Activated naive CD4-positive, alpha-beta T cell treated with anti-CD3 and anti-CD28 coated beads, Interleukin-2, amount 10 ng/mL, durations not matched to agents 7 days and 5 days (primary cell): ENCODE results near the gene GUF1.
"Not testable (repeated sequence)": the region's sequence is repeated elsewhere in the genome, so short reads cannot be mapped to it uniquely, and the experiment has no call there.

Experiments
- CTCF ChIA-PET: fragments of 350-600 bp; sonication (Branson Sonifier 250); formaldehyde crosslinking; loops from one replicate; lab custom pipeline; 2021; ENCODE audit warnings: antibody characterized with exemption; lab: Charles Lee
- DNase-seq: peaks from one replicate; pipeline ENCODE4 v3.0.0-alpha.2; 2020
- H3K27ac Mint-ChIP-seq: one replicate; pipeline ENCODE4 v1.8.0; 2021; ENCODE audit warnings: mild to moderate bottlenecking, moderate library complexity, mixed read lengths
- H3K27me3 Mint-ChIP-seq: one replicate; pipeline ENCODE4 v1.8.0; 2021; ENCODE audit warnings: mild to moderate bottlenecking, mixed read lengths
- H3K36me3 Mint-ChIP-seq: one replicate; pipeline ENCODE4 v1.8.0; 2021; ENCODE audit warnings: mixed read lengths
- H3K4me1 Mint-ChIP-seq: one replicate; pipeline ENCODE4 v1.8.0; 2021; ENCODE audit warnings: mixed read lengths
- H3K4me3 Mint-ChIP-seq: one replicate; pipeline ENCODE4 v1.8.0; 2021; ENCODE audit warnings: mild to moderate bottlenecking, moderate library complexity, mixed read lengths
- H3K9me3 Mint-ChIP-seq: one replicate; pipeline ENCODE4 v1.8.0; 2021; ENCODE audit warnings: mixed read lengths

Gene GUF1

DNA sequence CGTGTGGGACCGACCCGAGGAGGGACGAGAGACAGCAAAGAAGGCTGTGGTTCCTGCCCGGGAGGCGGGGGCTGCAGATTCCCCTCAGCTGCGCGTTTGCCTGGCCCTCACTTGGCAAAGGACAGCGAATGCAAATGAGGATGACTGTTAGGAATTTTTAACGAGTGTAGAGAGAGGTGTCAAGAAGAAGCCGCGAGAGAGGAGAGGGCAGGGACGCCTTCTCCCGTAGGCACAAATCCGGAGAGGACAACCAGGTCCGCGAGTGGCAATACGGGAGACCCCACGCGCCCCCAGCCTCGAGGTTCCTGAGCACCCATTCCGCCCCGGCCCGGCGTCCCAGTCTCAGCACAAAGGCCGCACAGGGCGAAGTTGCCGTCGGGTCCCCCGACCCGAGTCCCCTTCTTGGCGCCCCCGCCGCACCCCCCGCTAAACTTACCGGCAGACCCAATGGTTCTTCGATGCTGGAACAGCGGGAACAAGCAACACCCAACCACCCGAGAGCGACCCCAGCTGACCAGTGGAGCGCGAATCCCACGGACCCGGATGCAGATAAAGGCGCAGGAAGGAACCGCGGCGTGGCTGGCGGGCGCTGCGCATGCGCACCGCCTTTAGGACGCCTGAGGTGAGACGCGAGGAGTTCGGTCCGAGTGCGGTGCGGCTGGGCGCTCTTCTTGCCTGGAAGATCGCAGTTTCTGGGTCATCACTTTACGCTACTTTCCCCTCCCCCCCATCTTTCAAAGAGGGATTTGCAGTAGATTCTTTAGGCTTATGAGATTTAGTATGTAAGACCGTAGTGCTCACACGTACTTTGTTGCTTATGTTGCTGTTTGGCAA is 48.0 kb downstream of the GUF1 start, which contains the start of gene GNPDA2:
GNPDA2 (minus strand) TSS at position 519 of the 834 bp plus-strand sequence. CDS start 4,349 bp downstream, outside the sequence.
- Mint-ChIP-seq H3K27me3 (peaks cover 4% of the 10 kb centered on the region), H3K4me1 (peaks cover 35% of the 10 kb centered on the region), H3K36me3 (no peaks in the 10 kb centered on the region), H3K27ac (peak within 1 kb of the TSS; percentile 81), H3K4me3 (peak within 1 kb of the TSS; percentile 78), H3K9me3 (no peaks in the 10 kb centered on the region)
- CTCF ChIA-PET: interaction anchor here (0.8 kb wide), 1 partner anchor 48 kb away, joined by 3 read pairs; the partner anchor contains the start of gene GUF1
- DNase-seq: peak; percentile 90

DNA sequence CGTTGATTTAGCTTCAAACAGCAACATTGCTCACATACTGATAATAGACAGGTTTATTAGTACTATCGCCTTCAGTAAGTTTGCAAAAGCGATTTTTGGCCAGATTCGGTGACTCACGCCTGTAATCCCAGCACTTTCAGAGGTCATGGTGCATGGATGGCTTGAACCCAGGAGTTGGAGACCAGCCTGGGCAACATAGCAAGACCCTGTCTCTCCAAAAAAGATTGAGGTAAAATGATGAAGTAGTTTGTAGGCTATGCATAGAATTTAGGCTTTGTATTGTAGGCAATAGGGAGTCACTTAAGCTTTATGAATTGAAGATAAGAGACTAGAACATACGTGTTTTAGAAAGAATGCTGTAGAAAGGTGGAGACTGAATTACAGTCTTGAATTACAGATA is 49.3 kb downstream of the GUF1 start:
- Mint-ChIP-seq H3K27me3 (peaks cover 7% of the 10 kb centered on the region), H3K27ac (no peak overlapping the region), H3K9me3 (no peaks in the 10 kb centered on the region)

DNA sequence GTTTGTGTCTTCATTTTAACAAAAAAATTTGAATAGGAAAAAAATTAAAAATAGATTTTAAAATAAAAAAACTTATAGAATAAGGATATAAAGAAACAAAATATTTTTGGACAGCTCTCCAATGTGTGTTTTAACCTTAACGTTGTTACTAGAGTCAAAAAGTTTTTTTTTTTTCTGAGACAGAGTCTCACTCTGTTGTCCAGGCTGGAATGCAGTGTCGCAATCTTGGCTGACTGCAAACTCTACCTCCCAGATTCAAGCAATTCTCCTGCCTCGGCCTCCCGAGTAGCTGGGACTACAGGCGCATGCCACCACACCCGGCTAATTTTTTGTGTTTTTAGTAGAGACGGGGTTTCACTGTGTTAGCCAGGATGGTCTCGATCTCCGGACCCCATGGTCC is 50.5 kb downstream of the GUF1 start:
- not testable (repeated sequence) for H3K9me3 Mint-ChIP-seq, H3K27ac Mint-ChIP-seq, H3K27me3 Mint-ChIP-seq, DNase-seq, H3K4me3 Mint-ChIP-seq, H3K36me3 Mint-ChIP-seq
- peaks cover 29% of the 10 kb centered on the region for H3K4me1 Mint-ChIP-seq
- CTCF ChIA-PET: interaction anchor here (0.6 kb wide), 1 partner anchor 1994 kb away, joined by 3 read pairs; no protein-coding TSS in a partner anchor

More for the DNA sequence above, 49.3 kb downstream of the GUF1 start:
- peaks cover 35% of the 10 kb centered on the region for H3K4me1 Mint-ChIP-seq
- peak overlapping the region; percentile 78 for H3K4me3 Mint-ChIP-seq
- no peaks in the 10 kb centered on the region for H3K36me3 Mint-ChIP-seq
- CTCF ChIA-PET: no interaction called here
- no peak for DNase-seq

DNA sequence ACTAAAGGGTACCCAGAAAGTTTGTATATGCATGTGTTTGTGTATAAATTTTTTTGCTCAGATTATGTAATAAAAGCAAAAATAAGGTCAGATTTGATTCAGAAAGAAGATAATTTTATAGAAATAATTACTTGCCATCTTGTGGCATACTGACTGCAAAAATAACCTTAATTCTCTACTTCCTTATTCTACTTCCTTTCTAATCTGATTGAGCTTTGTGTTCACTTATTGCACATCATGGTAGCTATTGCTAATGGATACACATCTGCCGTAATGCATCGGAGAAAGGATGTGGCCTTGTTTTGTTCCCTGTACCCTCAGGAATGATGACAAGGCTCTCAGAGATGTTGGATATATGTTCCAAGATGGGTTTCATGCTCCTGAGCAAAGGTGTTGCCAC is 58.7 kb downstream of the GUF1 start:
- no peak overlapping the region for H3K27ac Mint-ChIP-seq

DNA sequence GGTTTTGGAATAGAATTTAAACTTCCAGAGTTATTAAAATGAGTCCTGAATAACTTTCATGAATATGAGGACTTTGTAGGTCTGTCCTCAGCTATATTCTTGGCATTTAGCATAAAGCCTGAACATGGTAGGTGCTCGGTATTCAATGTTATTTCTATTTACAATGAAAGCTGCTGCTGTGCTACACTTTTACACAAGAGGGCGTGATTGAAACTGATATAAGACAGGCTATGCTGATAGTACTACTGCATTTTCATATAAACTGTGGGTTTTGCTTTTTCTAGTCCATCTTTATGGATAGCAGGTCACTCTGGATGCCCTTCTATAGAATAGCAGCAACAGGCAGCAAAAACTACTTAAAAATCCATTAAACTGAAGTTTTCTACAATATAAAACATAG is 60.4 kb downstream of the GUF1 start:
- H3K36me3 Mint-ChIP-seq: no peaks in the 10 kb centered on the region
- DNase-seq: no peak
- H3K27ac Mint-ChIP-seq: no peak overlapping the region
- H3K4me3 Mint-ChIP-seq: no peak overlapping the region
- no peaks in the 10 kb centered on the region for H3K9me3 Mint-ChIP-seq
- H3K4me1 Mint-ChIP-seq: no peaks in the 10 kb centered on the region
- peaks cover 5% of the 10 kb centered on the region for H3K27me3 Mint-ChIP-seq
- CTCF ChIA-PET: no interaction called here

More for the DNA sequence above, 58.7 kb downstream of the GUF1 start:
- H3K36me3 Mint-ChIP-seq: no peaks in the 10 kb centered on the region
- peaks cover 5% of the 10 kb centered on the region for H3K27me3 Mint-ChIP-seq
- no peaks in the 10 kb centered on the region for H3K4me1 Mint-ChIP-seq
- no peak overlapping the region for H3K4me3 Mint-ChIP-seq
- CTCF ChIA-PET: no interaction called here
- DNase-seq: no peak
- no peaks in the 10 kb centered on the region for H3K9me3 Mint-ChIP-seq

DNA sequence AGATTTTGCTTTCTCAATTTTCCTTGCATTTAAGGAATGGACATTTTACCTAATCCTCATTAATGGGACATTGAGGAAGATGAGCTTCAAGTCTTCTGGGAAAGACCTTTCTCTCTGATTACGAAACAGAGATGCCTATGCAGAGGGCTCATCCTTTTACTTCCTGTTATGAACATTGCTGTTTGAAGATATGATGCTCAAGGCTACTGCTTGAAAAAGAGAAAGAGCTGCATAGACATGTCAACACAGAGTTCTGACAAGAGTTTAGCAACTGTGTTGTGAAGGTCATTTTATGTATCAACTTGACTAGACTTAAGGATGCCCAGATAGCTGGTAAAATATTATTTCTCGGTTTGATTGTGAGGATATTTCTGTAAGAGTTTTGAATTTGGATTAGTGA is 62.0 kb downstream of the GUF1 start:
- Mint-ChIP-seq H3K36me3 (no peaks in the 10 kb centered on the region), H3K4me3 (no peak overlapping the region), H3K27me3 (peaks cover 5% of the 10 kb centered on the region), H3K9me3 (no peaks in the 10 kb centered on the region), H3K27ac (no peak overlapping the region), H3K4me1 (no peaks in the 10 kb centered on the region)
- DNase-seq: no peak
- CTCF ChIA-PET: no interaction called here
